IPS-20b (cell line): ENCODE results near the gene POC1A.

Source experiments
- H3K27ac ChIP-seq: one replicate; pipeline ENCODE4 v1.5.1; 2013; ENCODE audit warnings: low read length
- H3K27me3 ChIP-seq: 2 replicates; pipeline ENCODE4 v1.6.1; 2013; ENCODE audit warnings: mild to moderate bottlenecking, low read length, inconsistent platforms; ENCODE audit not compliant: insufficient read depth
- H3K36me3 ChIP-seq: 2 replicates; pipeline ENCODE4 v1.6.1; 2013; ENCODE audit warnings: low read depth, mild to moderate bottlenecking, inconsistent platforms, low read length, moderate library complexity; ENCODE audit not compliant: insufficient read depth
- H3K4me1 ChIP-seq: 2 replicates; pipeline ENCODE4 v1.6.1; 2013; ENCODE audit warnings: mild to moderate bottlenecking, control low read depth, inconsistent platforms, low read length, moderate library complexity; ENCODE audit not compliant: insufficient read depth
- H3K4me3 ChIP-seq: 2 replicates; pipeline ENCODE4 v1.5.1; 2013; ENCODE audit warnings: mild to moderate bottlenecking, low read length, inconsistent platforms
- H3K9ac ChIP-seq: 2 replicates; pipeline ENCODE4 v1.6.1; 2013; ENCODE audit warnings: low read depth, mild to moderate bottlenecking, inconsistent platforms, low read length, moderate library complexity
- H3K9me3 ChIP-seq: 2 replicates; pipeline ENCODE4 v1.6.1; 2013; ENCODE audit warnings: mild to moderate bottlenecking, low read depth, low read length, inconsistent platforms; ENCODE audit not compliant: insufficient read depth

POC1A gene

GRCh38 chr3:52137311-52137710, 16.9 kb downstream of the POC1A start:
- Histone ChIP-seq H3K36me3 (peaks cover 65% of the 10 kb centered on the region), H3K4me3 (no peak overlapping the region), H3K27ac (no peak overlapping the region), H3K27me3 (no peaks in the 10 kb centered on the region), H3K9ac (no peak overlapping the region), H3K4me1 (no peaks in the 10 kb centered on the region), H3K9me3 (no peaks in the 10 kb centered on the region)

GRCh38 chr3:52136513-52136912, 17.7 kb downstream of the POC1A start:
- Histone ChIP-seq H3K9ac (no peak overlapping the region), H3K27me3 (no peaks in the 10 kb centered on the region), H3K27ac (no peak overlapping the region), H3K36me3 (peaks cover 57% of the 10 kb centered on the region), H3K4me1 (no peaks in the 10 kb centered on the region), H3K9me3 (no peaks in the 10 kb centered on the region), H3K4me3 (no peak overlapping the region)

GRCh38 chr3:52135332-52135731, 18.9 kb downstream of the POC1A start:
- no peaks in the 10 kb centered on the region for H3K27me3 ChIP-seq
- no peak overlapping the region for H3K9ac ChIP-seq
- no peaks in the 10 kb centered on the region for H3K4me1 ChIP-seq
- no peak overlapping the region for H3K4me3 ChIP-seq
- peaks cover 46% of the 10 kb centered on the region for H3K36me3 ChIP-seq
- H3K27ac ChIP-seq: no peak overlapping the region
- H3K9me3 ChIP-seq: no peaks in the 10 kb centered on the region

- Histone ChIP-seq H3K27ac (no peak overlapping the region), H3K9ac (no peak overlapping the region), H3K4me3 (no peak overlapping the region), H3K9me3 (no peaks in the 10 kb centered on the region), H3K36me3 (peaks cover 43% of the 10 kb centered on the region), H3K4me1 (no peaks in the 10 kb centered on the region), H3K27me3 (no peaks in the 10 kb centered on the region)
These were observed 19.5 kb downstream of the POC1A start for GRCh38 chr3:52134761-52135160.

DNA sequence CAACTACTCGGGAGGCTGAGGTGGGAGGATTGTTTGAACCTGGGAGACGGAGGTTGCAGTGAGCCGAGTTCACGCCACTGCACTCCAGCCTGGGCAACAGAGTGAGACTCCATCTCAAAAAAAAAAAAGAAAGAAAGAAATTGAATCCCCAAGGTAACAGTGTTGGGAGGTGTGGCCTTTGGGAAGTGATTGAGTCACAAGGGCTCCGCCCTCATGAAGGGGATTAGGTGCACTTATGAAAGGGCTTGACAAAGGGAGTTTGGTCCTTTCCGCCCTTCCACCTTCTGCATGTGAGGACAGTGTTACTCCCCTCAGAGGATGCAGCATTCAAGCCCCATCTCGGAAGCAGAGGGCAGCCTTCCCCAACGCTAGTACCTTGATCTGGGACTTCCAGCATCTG, 21.3 kb downstream of the POC1A start:
- no peaks in the 10 kb centered on the region for H3K4me1 ChIP-seq
- H3K9ac ChIP-seq: no peak overlapping the region
- no peaks in the 10 kb centered on the region for H3K27me3 ChIP-seq
- H3K27ac ChIP-seq: no peak overlapping the region
- H3K36me3 ChIP-seq: peaks cover 29% of the 10 kb centered on the region
- H3K9me3 ChIP-seq: no peaks in the 10 kb centered on the region
- no peak overlapping the region for H3K4me3 ChIP-seq

DNA sequence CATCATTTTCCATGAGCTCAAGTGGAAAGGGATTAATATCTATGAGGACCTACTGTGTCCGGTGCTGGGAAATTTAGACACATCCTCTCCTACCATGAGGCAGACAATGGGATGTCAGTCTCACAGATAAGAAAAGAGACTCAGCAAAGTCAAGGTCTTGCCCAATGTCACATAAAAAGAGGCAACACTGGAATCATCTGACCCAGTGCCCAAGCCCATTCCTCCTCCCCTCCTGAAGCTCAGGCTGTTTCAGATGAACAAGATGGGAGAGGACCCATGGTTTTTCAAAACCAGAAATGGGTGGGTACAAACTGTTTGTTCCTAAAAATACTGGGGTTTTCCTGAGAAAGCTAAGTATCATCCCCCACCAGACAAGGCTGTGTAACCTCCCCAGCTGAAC, 22.2 kb downstream of the POC1A start:
- Histone ChIP-seq H3K4me3 (no peak overlapping the region), H3K9me3 (no peaks in the 10 kb centered on the region), H3K4me1 (no peaks in the 10 kb centered on the region), H3K9ac (no peak overlapping the region), H3K27ac (no peak overlapping the region), H3K36me3 (peaks cover 20% of the 10 kb centered on the region), H3K27me3 (no peaks in the 10 kb centered on the region)

DNA sequence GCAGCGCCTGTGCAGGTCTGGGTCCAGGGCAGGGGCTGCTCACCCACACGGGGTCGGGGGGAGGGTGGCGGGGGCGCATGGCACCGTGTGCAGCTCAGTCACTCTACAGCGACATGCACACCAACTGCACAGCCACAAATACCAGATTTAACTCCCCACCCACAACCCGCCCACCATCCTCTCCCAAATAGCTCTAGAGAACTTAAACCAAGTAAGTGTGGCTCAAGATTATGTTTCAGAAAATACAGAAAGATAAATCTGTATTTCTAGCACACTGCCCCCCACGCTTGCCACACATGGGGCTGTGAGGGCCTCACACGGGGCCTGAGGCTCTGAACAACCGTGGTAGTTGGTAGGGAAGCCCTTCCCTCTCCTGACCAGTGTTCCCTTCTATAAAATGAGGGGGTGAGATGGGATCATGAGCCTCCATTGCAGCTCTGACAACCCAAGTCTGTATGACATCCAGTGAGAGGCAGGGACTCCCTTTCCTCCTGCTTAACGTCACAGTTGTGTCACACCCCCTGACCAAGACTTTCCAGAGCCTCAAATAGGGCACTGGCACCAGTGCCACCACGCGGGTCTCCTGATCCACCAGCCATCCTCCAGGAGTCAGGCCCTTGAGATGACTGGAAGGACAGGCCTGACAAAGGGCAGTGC, 23.1 kb downstream of the POC1A start:
- peaks cover 16% of the 10 kb centered on the region for H3K36me3 ChIP-seq
- no peak overlapping the region for H3K9ac ChIP-seq
- no peaks in the 10 kb centered on the region for H3K27me3 ChIP-seq
- H3K9me3 ChIP-seq: no peaks in the 10 kb centered on the region
- H3K4me1 ChIP-seq: no peaks in the 10 kb centered on the region
- no peak overlapping the region for H3K27ac ChIP-seq
- H3K4me3 ChIP-seq: no peak overlapping the region

GRCh38 chr3:52128118-52128683, 26.0 kb downstream of the POC1A start:
- H3K36me3 ChIP-seq: peaks cover 32% of the 10 kb centered on the region
- H3K4me1 ChIP-seq: no peaks in the 10 kb centered on the region
- no peaks in the 10 kb centered on the region for H3K27me3 ChIP-seq
- H3K27ac ChIP-seq: no peak overlapping the region
- H3K9ac ChIP-seq: no peak overlapping the region
- no peaks in the 10 kb centered on the region for H3K9me3 ChIP-seq
- no peak overlapping the region for H3K4me3 ChIP-seq

DNA sequence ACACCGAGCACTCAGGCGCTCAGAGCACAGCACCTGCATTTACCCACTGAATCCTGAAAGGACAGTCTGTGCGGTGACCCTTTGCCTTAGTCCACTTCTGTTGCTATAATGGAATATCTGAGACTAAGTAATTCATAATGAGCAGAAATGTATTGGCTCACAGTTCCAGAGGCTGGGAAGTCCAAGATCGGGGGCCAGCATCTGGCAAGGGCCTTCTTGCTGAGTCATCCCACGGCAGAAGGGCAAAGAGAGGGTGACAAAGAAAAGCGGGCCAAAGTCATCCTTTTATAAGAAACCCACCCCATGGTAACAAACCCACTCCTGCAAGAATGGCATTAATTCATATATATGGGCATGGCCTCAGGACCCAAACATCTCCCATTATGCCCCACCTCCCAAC, 27.7 kb downstream of the POC1A start:
- Histone ChIP-seq H3K4me3 (no peak overlapping the region), H3K27me3 (no peaks in the 10 kb centered on the region), H3K9me3 (no peaks in the 10 kb centered on the region), H3K27ac (no peak overlapping the region), H3K4me1 (no peaks in the 10 kb centered on the region), H3K36me3 (peaks cover 45% of the 10 kb centered on the region), H3K9ac (no peak overlapping the region)

- H3K27ac ChIP-seq: no peak overlapping the region
- H3K36me3 ChIP-seq: peaks cover 50% of the 10 kb centered on the region
- no peak overlapping the region for H3K4me3 ChIP-seq
- no peaks in the 10 kb centered on the region for H3K9me3 ChIP-seq
- no peaks in the 10 kb centered on the region for H3K4me1 ChIP-seq
- H3K9ac ChIP-seq: no peak overlapping the region
- H3K27me3 ChIP-seq: no peaks in the 10 kb centered on the region
These were observed 28.2 kb downstream of the POC1A start for GRCh38 chr3:52126036-52126435.

DNA sequence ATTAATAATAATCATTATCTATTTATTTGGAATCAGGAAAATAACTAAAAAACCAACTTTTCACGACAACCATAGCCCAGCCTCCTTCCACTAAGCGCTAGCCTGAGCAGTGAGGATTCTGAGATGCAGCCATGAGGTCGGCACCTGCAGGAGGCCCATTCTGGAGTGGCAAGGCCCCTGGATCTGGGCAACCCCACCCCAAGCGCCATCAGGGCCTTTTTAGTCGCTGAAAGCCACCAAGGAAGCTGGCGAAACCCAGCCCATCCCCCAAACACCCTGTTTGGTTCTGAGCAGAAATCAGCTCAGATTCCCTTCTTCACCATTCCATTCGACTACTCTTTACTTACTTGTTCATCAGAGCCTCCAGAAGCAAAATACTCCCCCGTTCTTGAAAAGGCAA, 29.5 kb downstream of the POC1A start:
- H3K27me3 ChIP-seq: no peaks in the 10 kb centered on the region
- no peak overlapping the region for H3K27ac ChIP-seq
- H3K9ac ChIP-seq: no peak overlapping the region
- no peak overlapping the region for H3K4me3 ChIP-seq
- H3K9me3 ChIP-seq: no peaks in the 10 kb centered on the region
- H3K36me3 ChIP-seq: peaks cover 62% of the 10 kb centered on the region
- no peaks in the 10 kb centered on the region for H3K4me1 ChIP-seq

GRCh38 chr3:52124126-52124525, 30.1 kb downstream of the POC1A start:
- Histone ChIP-seq H3K36me3 (peaks cover 68% of the 10 kb centered on the region), H3K4me3 (no peak overlapping the region), H3K9me3 (no peaks in the 10 kb centered on the region), H3K27ac (no peak overlapping the region), H3K27me3 (no peaks in the 10 kb centered on the region), H3K4me1 (no peaks in the 10 kb centered on the region), H3K9ac (no peak overlapping the region)
